ENCODE results near the gene RBM7. TPM values are rescaled to one million over a fixed set of nuclear protein-coding genes. Genes with fewer than 3 reads are reported as not detected.

The RBM7 gene
- total RNA-seq, 1 donor from 2014 or later: 25.8 TPM

GRCh38 chr11:114448749-114449482, 48.5 kb downstream of the RBM7 start:
- DNase-seq: no peak

GRCh38 chr11:114449845-114450244, 49.4 kb downstream of the RBM7 start:
- no peak for DNase-seq

GRCh38 chr11:114452399-114452798, 51.9 kb downstream of the RBM7 start:
- no peak for DNase-seq

Other genes with a start within 250 kb of the RBM7 start
- gene NNMT, start 104.3 kb upstream of the RBM7 start, total RNA-seq: 21.6 TPM
- 9.3 TPM for gene C11orf71, start 155 bp upstream of the RBM7 start, total RNA-seq
- 48.7 TPM for gene REXO2, start 38.8 kb downstream of the RBM7 start, total RNA-seq
- not detected for gene NXPE1, start 159.2 kb downstream of the RBM7 start, total RNA-seq
- gene NXPE4, start 195.1 kb downstream of the RBM7 start, total RNA-seq: not detected